HEK293 (cell line): Measurements from ENCODE around the gene EIF5A.

ENCODE experiments used
- CTCF ChIA-PET: fragments of 350-600 bp; formaldehyde crosslinking; extraction: SDS; loops from one replicate; lab custom pipeline; 2021; ENCODE audit warnings: antibody characterized with exemption; lab: Yijun Ruan, JAX
- POLR2A ChIA-PET: fragments of 300-600 bp; formaldehyde crosslinking; extraction: SDS; loops from one replicate; lab custom pipeline; 2020; ENCODE audit warnings: antibody characterized with exemption, inconsistent platforms; lab: Yijun Ruan, JAX
- H3K27ac ChIP-seq: fragments of 200-500 bp; sonication (Bioruptor generic); 2 replicates; pipeline ENCODE4 v1.5.1; 2014; ENCODE audit warnings: low read depth, low read length, control low read depth, inconsistent platforms; ENCODE audit errors: extremely low read depth
- H3K36me3 ChIP-seq, 2 experiments: fragments of 200-500 bp in 1 of 2; sonication (Bioruptor generic) in 1 of 2; 1 replicate in 1 of 2; 2 replicates in 1 of 2; pipeline ENCODE4 v1.5.1; 2014 to 2017; ENCODE audit warnings: inconsistent platforms in 2 of 2, low read length in 2 of 2; ENCODE audit not compliant: control insufficient read depth in 2 of 2, insufficient read depth in 1 of 2
- H3K4me1 ChIP-seq: fragments of 200-500 bp; sonication (Bioruptor generic); 2 replicates; pipeline ENCODE4 v1.5.1; 2014; ENCODE audit warnings: mild to moderate bottlenecking, low read length, inconsistent platforms; ENCODE audit not compliant: control insufficient read depth, insufficient read depth
- H3K4me3 ChIP-seq: 2 replicates; pipeline ENCODE4 v1.5.1; 2011; ENCODE audit warnings: low read depth, mild to moderate bottlenecking, control low read depth, low read length, moderate library complexity
- H3K9me3 ChIP-seq: fragments of 200-500 bp; sonication (Bioruptor generic); 2 replicates; pipeline ENCODE4 v1.5.1; 2014; ENCODE audit warnings: low read depth, low read length, inconsistent platforms; ENCODE audit not compliant: control insufficient read depth, insufficient read depth
- BCL11A ChIP-seq: fragments of 450-650 bp; formaldehyde crosslinking; IDR thresholded peaks from 2 replicates; pipeline ENCODE4 v1.5.1; 2016; ENCODE audit warnings: low read depth, missing biosample characterization, missing genetic modification characterization
- INSM2 ChIP-seq: fragments of 450-650 bp; formaldehyde crosslinking; IDR thresholded peaks from 2 replicates; pipeline ENCODE4 v1.5.1; 2016; ENCODE audit warnings: missing biosample characterization, missing genetic modification characterization
- KLF1 ChIP-seq: fragments of 450-650 bp; formaldehyde crosslinking; IDR thresholded peaks from 2 replicates; pipeline ENCODE4 v1.5.1; 2016; ENCODE audit warnings: missing biosample characterization, missing genetic modification characterization
- KLF8 ChIP-seq: fragments of 450-650 bp; formaldehyde crosslinking; IDR thresholded peaks from 2 replicates; pipeline ENCODE4 v1.5.1; 2016; ENCODE audit warnings: missing biosample characterization, missing genetic modification characterization
- PRDM10 ChIP-seq: fragments of 450-650 bp; formaldehyde crosslinking; IDR thresholded peaks from 2 replicates; pipeline ENCODE4 v1.5.1; 2016; ENCODE audit warnings: missing biosample characterization, missing genetic modification characterization
- PRDM4 ChIP-seq: fragments of 450-650 bp; formaldehyde crosslinking; IDR thresholded peaks from 2 replicates; pipeline ENCODE4 v1.5.1; 2017; ENCODE audit warnings: missing biosample characterization, missing genetic modification characterization
- REPIN1 ChIP-seq: fragments of 450-650 bp; formaldehyde crosslinking; IDR thresholded peaks from 2 replicates; pipeline ENCODE4 v1.5.1; 2017; ENCODE audit warnings: missing biosample characterization, missing genetic modification characterization, low read depth
- SALL2 ChIP-seq: fragments of 450-650 bp; formaldehyde crosslinking; IDR thresholded peaks from 2 replicates; pipeline ENCODE4 v1.5.0; 2017; ENCODE audit warnings: missing biosample characterization, mild to moderate bottlenecking, missing genetic modification characterization, borderline replicate concordance
- SETDB1 ChIP-seq: IDR thresholded peaks from one replicate; pipeline ENCODE4 v1.6.1; 2017; ENCODE audit warnings: mild to moderate bottlenecking, low read length, moderate library complexity, mixed read lengths; ENCODE audit not compliant: insufficient read length
- SP2 ChIP-seq: fragments of 450-650 bp; formaldehyde crosslinking; IDR thresholded peaks from 2 replicates; pipeline ENCODE4 v1.5.1; 2016; ENCODE audit warnings: missing biosample characterization, missing genetic modification characterization
- TCF7L2 ChIP-seq: IDR thresholded peaks from 2 replicates; pipeline ENCODE4 v1.6.1; 2011; ENCODE audit warnings: low read depth, mild to moderate bottlenecking, inconsistent platforms, low read length, moderate library complexity, borderline replicate concordance
- ZIC2 ChIP-seq: fragments of 450-650 bp; formaldehyde crosslinking; IDR thresholded peaks from 2 replicates; pipeline ENCODE4 v1.5.1; 2016; ENCODE audit warnings: missing biosample characterization, missing genetic modification characterization
- ZNF138 ChIP-seq: fragments of 450-650 bp; formaldehyde crosslinking; IDR thresholded peaks from 2 replicates; pipeline ENCODE4 v1.5.1; 2016; ENCODE audit warnings: missing biosample characterization, missing genetic modification characterization, borderline replicate concordance
- ZNF19 ChIP-seq: fragments of 450-650 bp; formaldehyde crosslinking; IDR thresholded peaks from 2 replicates; pipeline ENCODE4; 2016; ENCODE audit warnings: missing biosample characterization, missing genetic modification characterization, low read depth
- ZNF23 ChIP-seq: fragments of 450-650 bp; formaldehyde crosslinking; IDR thresholded peaks from 2 replicates; pipeline ENCODE4 v1.5.1; 2016; ENCODE audit warnings: missing biosample characterization, missing genetic modification characterization, borderline replicate concordance
- ZNF266 ChIP-seq: fragments of 450-650 bp; formaldehyde crosslinking; IDR thresholded peaks from 2 replicates; pipeline ENCODE4 v1.5.1; 2016; ENCODE audit warnings: missing biosample characterization, missing genetic modification characterization, low read depth
- ZNF302 ChIP-seq: fragments of 450-650 bp; formaldehyde crosslinking; IDR thresholded peaks from 2 replicates; pipeline ENCODE4 v1.5.1; 2016; ENCODE audit warnings: missing biosample characterization, missing genetic modification characterization, low read depth
- ZNF394 ChIP-seq: fragments of 450-650 bp; formaldehyde crosslinking; IDR thresholded peaks from 2 replicates; pipeline ENCODE4 v1.5.1; 2016; ENCODE audit warnings: missing biosample characterization, missing genetic modification characterization, mild to moderate bottlenecking, moderate library complexity, borderline replicate concordance
- ZNF426 ChIP-seq: fragments of 450-650 bp; formaldehyde crosslinking; IDR thresholded peaks from 2 replicates; pipeline ENCODE4 v1.5.1; 2017; ENCODE audit warnings: missing biosample characterization, missing genetic modification characterization, mild to moderate bottlenecking, inconsistent platforms, moderate library complexity
- ZNF521 ChIP-seq: fragments of 450-650 bp; formaldehyde crosslinking; IDR thresholded peaks from 2 replicates; pipeline ENCODE4 v1.5.1; 2017; ENCODE audit warnings: missing biosample characterization, mild to moderate bottlenecking, missing genetic modification characterization
- ZNF639 ChIP-seq: fragments of 450-650 bp; formaldehyde crosslinking; IDR thresholded peaks from 2 replicates; pipeline ENCODE4 v1.5.1; 2016; ENCODE audit warnings: missing biosample characterization, missing genetic modification characterization
- ZNF645 ChIP-seq: fragments of 450-650 bp; formaldehyde crosslinking; IDR thresholded peaks from 2 replicates; pipeline ENCODE4; 2016; ENCODE audit warnings: missing biosample characterization, missing genetic modification characterization
- ZNF658 ChIP-seq: fragments of 450-650 bp; formaldehyde crosslinking; IDR thresholded peaks from 2 replicates; pipeline ENCODE4; 2016; ENCODE audit warnings: missing biosample characterization, missing genetic modification characterization
- ZNF692 ChIP-seq: fragments of 450-650 bp; formaldehyde crosslinking; IDR thresholded peaks from 2 replicates; pipeline ENCODE4 v1.5.1; 2016; ENCODE audit warnings: missing biosample characterization, missing genetic modification characterization
- ZNF76 ChIP-seq: fragments of 450-650 bp; formaldehyde crosslinking; IDR thresholded peaks from 2 replicates; pipeline ENCODE4; 2016; ENCODE audit warnings: low read depth, missing biosample characterization, missing genetic modification characterization, borderline replicate concordance

Gene EIF5A

GRCh38 chr17:7313088-7313889, 5.9 kb downstream of the EIF5A start:
- H3K4me3 ChIP-seq: no peak overlapping the region
- peaks cover 42 to 75% of the 10 kb centered on the region in 2 experiments for H3K36me3 ChIP-seq
- H3K9me3 ChIP-seq: no peaks in the 10 kb centered on the region
- H3K4me1 ChIP-seq: peaks cover 19% of the 10 kb centered on the region
- CTCF ChIA-PET: interaction anchor here (0.6 to 4.1 kb wide), 12 partner anchors 9 to 1102 kb away, joined by 3 to 22 read pairs (median 4); partner anchors contain the start of genes ACADVL, DLG4 and NEURL4
- POLR2A ChIA-PET: interaction anchor here (1.0 to 4.1 kb wide), 12 partner anchors 9 to 260 kb away, joined by 3 to 42 read pairs (median 4); partner anchors contain the start of genes ACADVL, DLG4, DVL2 and GABARAP
- H3K27ac ChIP-seq: peak overlapping the region; percentile 54
- TF ChIP-seq ZNF645 (tag by site-specific recombination): no peak
- no peak for TF ChIP-seq INSM2 (tag by site-specific recombination)
- no peak for TF ChIP-seq ZNF23 (tag by site-specific recombination)
- TF ChIP-seq ZNF658: no peak
- TF ChIP-seq KLF1 (tag by site-specific recombination): no peak
- peak; percentile 62 for TF ChIP-seq PRDM10 (tag by site-specific recombination)
- TF ChIP-seq ZNF19 (tag by site-specific recombination): no peak
- TF ChIP-seq ZNF266 (tag by site-specific recombination): no peak
- no peak for TF ChIP-seq ZIC2 (tag by site-specific recombination)
- peak; percentile 90 for TF ChIP-seq ZNF692 (tag by site-specific recombination)
- no peak for TF ChIP-seq ZNF521 (tag by site-specific recombination)
- no peak for TF ChIP-seq ZNF302
- no peak for TF ChIP-seq SP2
- TF ChIP-seq REPIN1 (tag by site-specific recombination): no peak
- no peak for TF ChIP-seq ZNF639
- TF ChIP-seq ZNF394 (tag by site-specific recombination): no peak
- TF ChIP-seq SETDB1: no peak
- TF ChIP-seq ZNF138: no peak
- no peak for TF ChIP-seq ZNF76
- no peak for TF ChIP-seq SALL2
- no peak for TF ChIP-seq PRDM4 (tag by site-specific recombination)
- TF ChIP-seq BCL11A (tag by site-specific recombination): no peak
- no peak for TF ChIP-seq KLF8 (tag by site-specific recombination)
- TF ChIP-seq TCF7L2: no peak
- TF ChIP-seq ZNF426 (tag by site-specific recombination): no peak
